GM10248 (cell line): Measurements from ENCODE around the gene CYB5D1.
A peak's percentile ranks its signal among the peaks of the same experiment; 100 is the strongest.
"Not testable (repeated sequence)": the region's sequence is repeated elsewhere in the genome, so short reads cannot be mapped to it uniquely, and the experiment has no call there.

Experiments
- CTCF ChIA-PET: fragments of 300-600 bp; sonication (Branson Sonifier 250); formaldehyde crosslinking; extraction: SDS; loops from one replicate; lab custom pipeline; 2021; ENCODE audit warnings: antibody characterized with exemption; lab: Yijun Ruan, JAX
- POLR2A ChIA-PET: fragments of 350-650 bp; sonication (Branson Sonifier 250); formaldehyde crosslinking; extraction: SDS; loops from one replicate; lab custom pipeline; 2020; ENCODE audit warnings: antibody characterized with exemption; lab: Yijun Ruan, JAX
- DNase-seq: peaks from one replicate; pipeline ENCODE4 v3.0.0; 2012; ENCODE audit errors: extremely low spot score
- CTCF ChIP-seq: IDR thresholded peaks from 2 replicates; pipeline ENCODE4 v1.5.1; 2012; ENCODE audit warnings: mild to moderate bottlenecking, low read depth; ENCODE audit errors: extremely low read depth, missing control alignments, control extremely low read depth

The CYB5D1 gene

DNA sequence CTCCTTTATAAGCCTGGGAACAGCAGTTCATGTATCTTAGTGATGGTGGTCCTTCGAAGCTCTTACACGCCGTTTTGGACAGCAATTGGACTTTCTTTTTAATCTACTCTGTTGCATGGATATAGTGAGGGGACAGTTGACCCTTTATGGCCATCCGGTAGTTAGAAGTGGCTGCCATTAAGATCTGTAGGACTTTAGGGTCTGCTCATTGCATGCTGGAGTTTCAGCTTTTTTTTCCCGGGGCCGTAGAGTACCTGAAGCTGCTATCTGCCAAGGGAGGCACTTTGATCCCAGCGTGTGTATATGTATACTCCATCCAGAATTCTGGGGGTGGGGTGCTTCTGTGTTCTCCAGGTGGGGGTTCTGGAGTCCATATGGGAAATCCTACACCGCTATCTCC lies 1.2 kb downstream of the CYB5D1 start:
- CTCF ChIA-PET = interaction anchor here (1.0 to 8.9 kb wide), 6 partner anchors 11 to 202 kb away, joined by 3 to 121 read pairs (median 5); no protein-coding TSS in a partner anchor

DNA sequence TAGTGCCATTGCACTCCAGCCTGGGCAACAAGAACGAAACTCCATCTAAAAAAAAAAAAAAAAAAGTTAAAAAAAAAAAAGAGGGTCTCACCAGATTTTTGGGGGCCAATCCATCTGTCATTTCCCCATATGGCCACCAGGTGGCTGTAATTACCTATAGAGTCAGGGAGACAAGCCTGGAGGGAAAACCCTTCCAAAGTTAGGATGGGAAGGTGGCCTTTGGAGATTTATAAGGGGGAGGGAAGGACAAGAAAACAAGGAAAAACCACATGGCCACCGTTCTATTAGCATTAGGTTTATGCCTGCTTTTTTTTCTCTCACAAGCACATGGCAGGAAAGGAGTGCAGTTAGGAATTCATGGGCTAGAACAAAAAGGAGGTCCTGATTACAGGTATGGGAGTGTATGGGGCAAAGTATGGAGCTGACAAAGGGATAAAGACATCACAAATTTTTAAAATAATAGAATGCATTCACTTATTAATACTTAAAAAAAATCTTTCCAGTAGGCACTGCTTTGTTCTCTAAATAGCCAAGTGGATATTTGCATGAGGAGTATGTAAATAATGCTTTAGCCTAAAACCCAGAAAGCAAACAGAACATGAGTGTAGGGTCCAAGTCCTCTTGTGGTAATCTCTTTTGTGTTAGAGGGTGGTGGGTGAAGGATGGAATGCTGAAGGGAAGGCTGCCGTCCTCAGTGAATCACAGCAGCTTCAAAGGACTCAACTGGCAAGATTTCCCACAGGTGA lies 5.1 kb downstream of the CYB5D1 start:
- CTCF ChIA-PET = interaction anchor here (0.6 to 8.9 kb wide), 26 partner anchors 8 to 199 kb away, joined by 3 to 121 read pairs (median 5); partner anchors contain the start of genes CNTROB, KDM6B and TRAPPC1
- TF ChIP-seq CTCF = peak; percentile 71
- peak; percentile 34 for DNase-seq
- POLR2A ChIA-PET = no interaction called here

More for the DNA sequence above, 1.2 kb downstream of the CYB5D1 start:
- DNase-seq = no peak
- TF ChIP-seq CTCF = no peak
- POLR2A ChIA-PET = no interaction called here

GRCh38 chr17:7864384-7864783 lies 6.6 kb downstream of the CYB5D1 start:
- DNase-seq = not testable (repeated sequence)
- CTCF ChIA-PET = interaction anchor here (1.2 to 8.9 kb wide), 14 partner anchors 7 to 196 kb away, joined by 3 to 121 read pairs (median 5); no protein-coding TSS in a partner anchor
- POLR2A ChIA-PET = interaction anchor here (0.7 kb wide), 1 partner anchor 123 kb away, joined by 4 read pairs; no protein-coding TSS in a partner anchor

- ChIA-PET POLR2A (interaction anchor here (0.7 kb wide), 1 partner anchor 183 kb away, joined by 3 read pairs; no protein-coding TSS in a partner anchor), CTCF (interaction anchor here (1.0 to 8.9 kb wide), 10 partner anchors 13 to 195 kb away, joined by 3 to 121 read pairs (median 4); no protein-coding TSS in a partner anchor)
- no peak for TF ChIP-seq CTCF
- DNase-seq = no peak
Measured at GRCh38 chr17:7864995-7865650, 7.3 kb downstream of the CYB5D1 start.

DNA sequence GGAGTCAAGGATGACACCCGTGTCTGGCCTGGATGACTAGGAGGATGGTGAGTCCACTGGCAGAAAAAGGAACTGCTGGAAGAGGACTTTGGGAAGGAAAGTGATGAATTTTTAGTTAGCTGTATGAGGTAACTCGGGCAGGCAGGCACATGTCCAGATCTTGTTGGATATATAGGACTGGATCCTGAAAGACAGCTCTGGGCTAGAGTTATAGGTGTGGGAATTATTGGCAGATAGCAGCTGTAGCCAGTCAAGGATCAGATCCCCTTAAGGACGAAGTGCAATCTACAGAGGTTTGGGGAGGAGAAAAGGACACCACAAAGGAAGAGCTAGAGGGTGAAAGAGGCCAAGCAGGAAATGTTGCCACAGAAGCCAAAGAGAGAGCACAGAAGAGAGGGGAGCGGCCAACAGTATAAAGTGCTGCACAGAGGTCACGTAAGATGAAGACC lies 10.1 kb downstream of the CYB5D1 start:
- ChIA-PET POLR2A (no interaction called here), CTCF (interaction anchor here (0.7 to 5.3 kb wide), 6 partner anchors 8 to 189 kb away, joined by 4 to 38 read pairs (median 4); no protein-coding TSS in a partner anchor)
- TF ChIP-seq CTCF = no peak
- no peak for DNase-seq

DNA sequence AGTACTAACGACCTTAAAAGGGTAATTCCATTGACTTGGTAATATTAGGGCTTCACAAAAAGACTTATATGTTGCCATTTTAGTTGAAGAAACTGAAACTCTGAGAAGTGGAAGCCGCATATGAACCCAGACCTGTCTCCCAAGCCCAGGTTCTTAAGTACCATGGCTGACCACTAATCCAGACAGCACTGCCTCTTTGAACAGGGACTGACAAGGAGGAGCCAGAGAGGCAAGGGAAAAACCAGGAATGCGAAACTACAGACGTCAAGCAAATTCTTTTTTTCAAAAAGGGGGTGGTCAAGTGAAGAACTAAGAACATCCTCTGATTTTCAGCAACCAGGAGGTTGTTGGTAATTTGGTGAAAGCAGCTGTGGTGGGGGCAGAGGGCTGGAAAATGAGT lies 15.2 kb downstream of the CYB5D1 start:
- DNase-seq = no peak
- ChIA-PET POLR2A (no interaction called here), CTCF (interaction anchor here (1.0 to 1.7 kb wide), 2 partner anchors 9 to 12 kb away, joined by 4 to 9 read pairs; no protein-coding TSS in a partner anchor)
- TF ChIP-seq CTCF = no peak
